HG03432 (cell line): ENCODE measurements around the gene CAPZB.
A peak's percentile ranks its signal among the peaks of the same experiment; 100 is the strongest.

ENCODE experiments used
- ATAC-seq: cut with Tn5 transposase; IDR thresholded peaks from one replicate; pipeline ENCODE4 v1.9.1; 2021; ENCODE audit warnings: mild to moderate bottlenecking, moderate library complexity; ENCODE audit not compliant: unreplicated experiment

Gene CAPZB

DNA sequence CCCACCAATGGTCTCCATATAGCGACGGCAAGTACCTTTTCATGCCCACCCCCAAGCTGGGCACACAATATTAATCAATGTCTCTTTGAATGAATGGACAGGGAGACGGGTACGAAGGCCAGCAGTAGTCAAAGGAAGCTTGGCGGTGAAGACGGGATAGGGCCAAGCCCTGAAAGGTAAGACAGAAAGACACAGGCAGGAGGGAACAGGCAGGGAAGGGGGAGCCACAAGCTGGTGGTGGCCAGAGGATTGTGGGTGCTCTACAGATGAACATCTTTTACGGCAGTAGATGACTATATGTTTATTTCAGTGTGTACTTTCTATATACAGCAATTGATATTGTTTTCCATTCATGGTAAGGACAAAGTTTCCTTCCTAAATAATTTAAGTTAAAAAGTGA, 16.3 kb downstream of the CAPZB start:
- peak; percentile 12 for ATAC-seq

DNA sequence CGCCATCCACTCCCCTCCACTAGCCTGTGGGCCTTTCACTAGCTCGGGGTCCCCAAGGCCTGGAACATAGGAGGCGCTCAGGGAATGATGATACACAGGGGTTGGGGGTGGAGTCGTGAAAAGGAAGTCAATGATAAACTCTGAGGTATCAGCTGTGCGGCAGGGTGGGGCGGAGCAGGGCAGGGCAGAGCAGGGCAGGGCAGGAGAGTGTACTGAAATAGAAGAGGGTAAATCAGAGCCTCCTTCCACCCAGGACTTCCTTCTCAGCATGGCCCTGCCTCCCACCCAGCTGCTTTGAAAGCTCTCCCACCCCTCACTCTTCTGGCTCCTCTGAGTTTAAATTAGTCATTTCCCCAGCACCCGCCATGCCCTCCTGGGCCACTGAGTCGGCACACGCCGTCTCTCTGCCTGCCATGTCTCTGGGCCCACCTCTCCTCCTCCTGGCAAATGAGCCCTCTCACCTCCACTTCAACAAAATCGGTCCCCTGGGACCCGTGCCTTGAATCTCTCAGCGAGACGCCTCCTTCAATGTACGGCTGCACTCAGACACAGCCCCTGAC, 16.9 kb downstream of the CAPZB start:
- ATAC-seq, result peak; percentile 69

DNA sequence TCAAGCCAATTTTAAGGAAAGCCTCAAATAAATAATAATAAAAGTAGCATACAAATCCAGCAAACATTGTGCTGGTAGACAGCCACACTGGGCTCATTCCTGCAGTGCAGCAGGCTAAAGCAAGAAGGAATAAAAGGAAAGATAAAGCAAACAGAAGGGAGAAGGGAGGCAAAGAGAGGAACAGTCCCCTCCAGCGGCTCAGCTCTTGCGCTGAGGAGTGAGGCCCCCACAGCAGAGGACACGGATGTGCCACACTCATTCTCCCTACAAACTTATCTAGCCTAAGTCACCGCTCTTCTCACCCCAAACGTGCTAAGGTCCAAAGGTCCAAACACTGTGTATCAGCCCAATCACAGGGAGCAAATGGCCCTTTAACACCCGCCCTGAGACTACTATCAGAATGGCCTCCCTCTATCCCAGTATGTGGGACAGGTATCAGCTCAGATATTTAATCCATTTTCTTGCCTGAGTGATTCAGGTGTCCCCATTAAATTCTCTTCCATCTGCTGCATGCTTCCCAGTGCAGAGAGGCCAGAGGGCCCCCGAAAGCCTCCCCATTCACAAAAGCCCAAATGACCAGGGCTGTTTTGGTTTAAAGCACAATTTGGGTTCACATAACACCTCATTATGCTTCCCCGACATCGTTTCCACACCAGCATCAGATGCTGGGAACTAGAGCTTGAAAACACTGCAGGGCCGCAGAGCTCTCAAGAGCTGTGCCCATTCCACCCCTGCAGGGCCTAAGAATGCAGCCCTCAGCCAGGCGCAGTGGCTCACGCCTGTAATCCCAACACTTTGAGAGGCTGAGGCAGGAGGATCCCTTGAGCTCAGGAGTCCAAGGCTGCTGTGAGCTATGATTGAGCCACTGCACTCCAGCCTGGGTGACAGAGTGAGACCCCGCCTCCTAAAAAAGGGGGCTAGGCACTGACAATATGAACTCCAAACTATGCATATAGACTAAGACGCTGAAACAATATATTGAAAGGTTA, 17.8 kb downstream of the CAPZB start:
- no peak for ATAC-seq

DNA sequence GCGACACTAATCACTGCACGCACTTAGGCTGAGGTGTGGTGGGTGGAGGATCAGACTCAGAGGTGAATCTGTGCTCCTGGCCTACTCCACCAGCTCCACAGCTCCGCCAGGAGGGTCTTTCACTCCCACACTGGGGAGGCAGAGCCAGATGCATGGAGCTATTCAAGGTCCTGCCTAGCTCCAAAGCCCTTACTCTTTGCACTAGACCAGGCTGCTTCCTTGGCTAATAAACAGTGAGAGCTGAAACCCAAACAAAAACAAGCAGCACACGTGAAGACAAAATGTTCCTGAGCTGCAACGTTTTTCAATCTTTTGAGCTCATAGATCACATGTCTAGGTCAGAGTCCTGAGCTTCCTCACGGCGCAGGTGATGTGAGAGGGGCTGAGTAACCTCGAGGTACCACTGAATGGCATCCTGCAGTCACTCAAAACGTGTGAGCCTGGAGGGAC, 19.2 kb downstream of the CAPZB start:
- ATAC-seq, result no peak

DNA sequence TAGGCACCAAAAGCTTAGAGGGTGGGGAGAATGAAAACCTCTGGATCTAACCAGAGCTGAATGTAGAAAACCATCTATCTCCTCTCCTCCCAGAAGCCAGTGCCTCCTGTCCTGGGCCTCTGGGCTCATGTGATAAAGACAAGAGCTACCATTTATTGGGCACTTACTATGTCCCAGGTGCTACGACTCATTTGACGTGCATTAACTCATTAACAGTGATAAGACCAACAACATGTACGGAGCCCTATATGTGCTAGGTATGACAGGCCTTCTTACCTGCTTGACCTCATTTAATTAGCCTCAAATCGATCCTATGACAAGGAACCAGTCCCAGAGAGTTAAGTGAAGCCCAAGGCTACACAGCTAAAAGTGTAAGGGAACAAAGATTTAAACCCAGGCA, 19.7 kb downstream of the CAPZB start:
- no peak for ATAC-seq

DNA sequence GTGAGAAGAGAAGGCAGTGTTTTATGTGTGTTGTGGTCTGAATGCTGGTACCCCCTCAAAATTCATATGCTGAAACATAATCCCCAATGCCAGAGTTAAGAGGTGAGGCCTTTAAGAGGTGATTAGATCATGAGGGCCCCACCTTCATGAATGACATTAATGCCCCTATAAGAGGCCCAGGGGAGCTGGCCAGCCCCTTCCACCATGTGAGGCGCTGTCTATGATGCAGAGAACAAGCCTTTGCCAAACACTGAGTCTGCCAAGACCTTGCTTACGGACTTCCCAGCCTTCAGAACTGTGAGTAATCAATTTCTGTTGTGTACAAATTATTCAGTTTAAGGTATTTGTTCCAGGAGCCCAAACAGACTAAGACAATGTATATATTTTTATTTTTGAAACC, 20.2 kb downstream of the CAPZB start:
- no peak for ATAC-seq

DNA sequence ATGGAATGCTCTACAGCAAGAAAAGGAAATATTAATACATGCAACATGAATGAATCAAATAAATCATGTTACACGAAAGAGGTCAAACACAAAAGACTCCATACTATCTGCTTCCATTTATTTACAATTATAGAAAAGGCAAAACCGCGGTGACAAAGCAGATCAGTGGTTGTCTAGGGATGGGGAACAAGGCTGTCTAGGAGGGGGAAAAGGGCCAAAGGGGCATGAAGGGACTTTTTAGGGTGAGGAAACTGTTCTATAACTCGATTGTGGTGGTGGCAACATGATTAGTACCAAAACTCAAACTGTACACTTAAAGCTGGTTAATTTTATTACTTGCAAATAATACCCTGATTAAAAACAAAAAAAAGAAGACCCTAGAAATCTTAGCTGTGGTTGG, 20.6 kb downstream of the CAPZB start:
- no peak for ATAC-seq

DNA sequence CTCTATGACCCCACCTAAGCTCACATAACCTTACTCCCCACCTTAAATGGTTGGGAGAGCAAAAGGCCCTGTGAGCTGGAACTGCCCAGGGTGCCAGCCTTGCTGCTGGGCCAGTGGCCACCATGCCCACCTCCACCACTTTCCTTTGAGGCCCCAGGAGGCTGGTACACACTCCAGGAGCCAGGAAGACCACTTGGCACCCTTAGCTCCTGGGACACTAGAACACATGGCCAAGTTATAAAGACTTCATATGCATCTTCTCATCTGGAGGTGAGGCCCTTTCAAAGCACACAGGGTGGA, 21.9 kb downstream of the CAPZB start:
- ATAC-seq, result no peak

DNA sequence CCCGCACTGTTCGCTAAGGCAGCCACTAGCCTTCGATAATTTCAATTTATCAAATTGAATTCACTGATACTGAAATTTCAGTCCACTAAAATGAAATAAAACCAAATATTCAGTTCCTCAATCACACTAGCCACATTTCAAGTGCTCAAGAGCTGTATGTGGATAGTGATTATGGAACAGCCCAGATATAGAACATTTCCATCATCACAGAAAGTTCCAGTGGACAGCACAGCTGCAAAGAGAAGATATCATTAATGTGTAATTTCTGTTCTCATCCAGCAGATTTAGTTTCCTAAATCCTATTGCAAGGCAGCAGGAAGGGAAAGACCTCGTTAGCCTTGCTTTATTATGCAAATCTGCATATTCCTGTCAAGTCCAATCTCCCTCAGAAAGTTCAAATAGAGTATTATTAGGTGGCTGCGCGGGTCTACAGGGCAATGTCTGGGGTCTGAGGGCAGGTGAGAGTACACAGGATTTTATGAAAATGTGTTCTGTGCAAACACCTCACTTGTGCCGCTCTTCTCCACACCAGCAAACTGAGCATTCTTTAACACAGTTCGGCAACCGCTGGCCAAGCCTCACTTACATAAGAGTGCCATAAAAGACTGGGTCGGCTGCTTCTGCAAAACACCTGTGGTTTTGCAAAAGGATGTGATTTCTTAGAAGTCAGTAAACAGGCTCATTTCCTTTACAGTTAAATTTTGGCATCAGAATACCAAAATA, 22.4 kb downstream of the CAPZB start:
- ATAC-seq, result peak; percentile 43

DNA sequence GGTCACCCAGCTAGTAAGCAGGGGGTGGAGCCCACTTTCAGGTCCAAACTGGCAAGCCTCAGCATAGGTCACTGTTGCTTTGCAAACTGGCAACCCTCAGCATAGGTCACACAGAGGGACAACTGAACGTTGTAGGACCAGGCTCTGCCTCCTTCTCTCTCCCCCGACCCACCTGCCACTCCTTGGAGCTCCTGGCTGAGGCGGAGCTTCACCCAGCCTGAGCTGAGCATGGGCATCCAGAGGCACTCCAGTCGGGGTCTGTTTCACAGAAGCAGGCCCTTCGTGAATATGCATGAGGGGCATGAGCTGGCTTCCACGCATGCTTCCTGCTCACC, 24.2 kb downstream of the CAPZB start:
- no peak for ATAC-seq

DNA sequence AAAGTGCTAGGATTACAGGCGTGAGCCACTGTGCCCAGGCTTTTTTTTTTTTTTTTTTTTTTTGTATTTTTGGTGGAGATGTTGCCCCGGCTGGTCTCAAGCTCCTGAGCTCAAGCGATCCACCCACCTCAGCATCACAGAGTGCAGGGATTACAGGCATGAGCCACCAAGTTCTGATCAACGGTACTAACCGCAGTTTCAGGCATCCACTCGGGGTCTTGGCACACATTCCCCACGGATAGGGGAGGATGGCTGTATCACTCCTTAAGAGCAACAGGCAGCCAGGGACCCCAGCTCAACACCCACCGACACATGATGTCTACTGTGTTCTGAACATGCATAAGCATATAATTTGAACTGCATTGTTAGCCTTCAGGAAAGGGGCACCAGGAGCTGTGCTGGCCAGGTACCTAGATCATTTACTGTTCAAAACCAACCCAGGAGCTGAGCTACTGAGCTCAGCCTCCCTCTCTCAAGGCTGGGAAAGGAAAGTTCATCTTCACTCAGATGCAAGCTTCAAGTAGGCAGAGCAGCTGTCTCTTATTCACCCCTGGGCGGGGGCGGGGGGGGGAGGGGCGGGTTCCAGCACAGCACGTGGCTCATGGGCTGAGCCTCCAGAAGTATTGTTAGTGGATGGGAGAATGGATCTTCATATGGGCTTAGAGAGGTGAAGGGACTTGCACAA, 24.7 kb downstream of the CAPZB start:
- no peak for ATAC-seq

DNA sequence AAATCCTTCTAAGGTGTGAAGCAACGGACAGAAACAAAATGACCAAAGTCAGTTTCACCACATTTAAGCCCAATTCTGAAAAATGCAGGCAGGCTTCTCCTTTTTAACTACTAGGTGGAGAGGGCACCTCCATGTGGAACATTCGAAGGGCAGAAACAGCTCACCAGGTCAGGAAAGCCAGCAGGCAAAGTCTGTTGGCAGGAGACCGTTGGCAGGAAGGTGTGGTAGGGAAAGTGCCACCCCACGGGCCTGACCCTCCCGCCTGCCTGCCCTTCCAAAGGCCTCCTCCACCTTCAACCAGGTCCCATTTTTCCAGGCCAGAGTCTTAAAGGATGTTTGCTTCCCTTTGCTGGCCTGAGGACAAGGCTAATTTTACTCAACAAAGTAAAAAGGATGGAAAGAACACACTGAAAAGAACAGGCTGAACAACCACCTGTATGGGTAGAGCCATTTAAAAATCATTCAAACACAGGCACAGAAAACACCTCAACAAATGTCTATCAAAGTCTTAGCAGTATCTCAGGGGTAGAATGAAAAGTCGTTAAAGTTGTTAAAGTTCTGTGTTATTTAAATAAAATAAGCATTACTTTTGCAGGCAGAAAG, 26.4 kb downstream of the CAPZB start:
- no peak for ATAC-seq

DNA sequence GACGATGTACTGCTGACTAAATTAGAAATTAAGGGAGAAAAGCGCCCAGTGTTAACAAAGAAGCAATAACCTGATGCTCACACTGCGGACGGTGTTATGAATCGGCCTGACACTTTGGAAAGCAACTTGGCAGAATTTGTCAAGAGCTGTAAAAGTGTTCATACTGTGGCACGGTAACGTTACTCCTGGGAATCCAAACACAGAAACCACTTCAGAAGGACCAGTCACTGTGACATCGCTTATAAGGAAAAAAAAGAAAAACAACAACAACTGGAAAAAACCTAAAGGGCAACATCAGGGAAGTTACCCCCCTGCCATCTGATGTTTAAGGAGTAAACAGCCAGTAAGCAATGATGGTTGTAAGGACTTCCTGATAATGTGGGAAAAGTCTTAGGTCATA, 27.7 kb downstream of the CAPZB start:
- no peak for ATAC-seq

DNA sequence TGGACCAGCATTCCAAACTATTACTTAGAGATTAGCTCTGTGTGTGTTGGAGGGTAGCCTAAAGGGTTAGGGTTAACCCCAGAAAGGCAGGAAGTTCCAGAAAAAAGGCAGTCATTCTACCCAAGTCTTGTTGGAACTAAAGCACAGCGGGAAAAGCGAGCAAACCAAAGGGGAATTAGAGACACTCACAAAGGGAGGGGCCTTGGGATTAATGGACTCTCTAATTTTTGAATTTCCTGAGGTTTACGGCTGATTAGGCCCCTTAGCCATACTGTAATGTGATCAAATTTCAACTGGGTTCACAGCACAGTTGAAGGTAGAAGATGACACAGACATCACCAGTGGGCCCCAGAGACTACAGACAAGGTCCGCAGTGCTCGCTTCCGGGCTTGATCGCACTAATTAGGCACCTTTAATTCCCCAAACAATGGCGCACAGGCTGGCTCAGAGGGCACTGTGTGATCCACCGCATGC, 28.3 kb downstream of the CAPZB start:
- ATAC-seq, result no peak

DNA sequence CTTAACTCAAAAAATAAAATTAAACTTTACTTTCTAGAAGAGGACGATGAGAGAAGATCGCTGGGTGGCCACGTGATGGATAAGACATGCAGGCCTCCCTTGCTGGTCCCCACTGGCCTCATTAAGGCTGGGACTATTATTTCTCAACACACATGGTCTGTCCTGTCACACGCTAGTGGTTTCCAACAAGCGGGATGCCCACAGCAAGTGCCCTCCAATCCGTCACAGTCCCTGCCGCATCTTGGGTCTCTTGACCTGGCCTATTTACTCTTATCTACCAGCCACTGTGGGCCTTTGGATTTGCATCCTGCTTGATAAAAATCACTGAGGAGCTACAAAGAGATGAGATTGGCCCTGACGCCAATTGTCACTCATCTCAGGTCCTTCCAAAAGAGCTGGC, 30.0 kb downstream of the CAPZB start:
- ATAC-seq, result no peak

DNA sequence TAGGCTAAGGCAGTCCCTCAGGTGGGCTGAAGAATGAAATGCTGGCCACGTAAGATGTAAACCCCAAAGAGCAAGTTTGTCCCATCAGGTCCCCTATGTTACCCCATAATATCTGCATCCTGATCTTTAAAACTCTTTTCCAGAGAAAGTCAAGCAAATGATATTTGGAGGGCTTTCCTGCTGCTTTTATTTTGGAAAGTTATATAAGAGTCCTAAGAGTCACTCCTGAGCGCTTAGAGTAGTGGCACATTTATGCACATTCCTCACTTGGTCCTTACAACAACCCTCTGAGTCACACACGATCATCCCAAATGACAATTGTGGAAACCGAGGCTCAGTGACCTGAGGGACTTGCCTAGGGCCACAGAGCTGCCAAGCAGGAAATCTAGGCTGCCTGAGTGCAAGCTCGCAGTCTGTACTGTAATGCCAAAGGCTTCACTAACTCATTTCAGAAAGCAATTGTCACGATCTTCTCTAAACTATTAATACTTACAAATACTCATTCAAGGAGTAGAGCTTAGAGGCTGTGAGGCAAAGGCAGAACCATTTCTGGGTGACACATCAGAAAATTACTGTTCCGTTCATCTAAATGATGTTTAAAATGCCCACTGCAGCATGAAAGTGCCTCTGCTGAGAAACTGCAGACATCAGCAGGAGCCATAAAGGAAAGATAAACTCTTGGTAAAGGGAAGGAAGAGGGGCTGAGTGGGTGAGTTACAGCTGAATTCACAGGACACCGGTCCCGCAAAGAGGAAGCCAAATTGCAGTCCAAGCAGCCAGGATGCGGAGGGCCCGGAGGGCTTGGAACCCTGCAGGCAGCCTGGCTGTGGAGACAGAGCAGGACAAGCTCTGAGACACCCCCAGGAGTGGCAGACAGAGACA, 30.8 kb downstream of the CAPZB start:
- no peak for ATAC-seq

DNA sequence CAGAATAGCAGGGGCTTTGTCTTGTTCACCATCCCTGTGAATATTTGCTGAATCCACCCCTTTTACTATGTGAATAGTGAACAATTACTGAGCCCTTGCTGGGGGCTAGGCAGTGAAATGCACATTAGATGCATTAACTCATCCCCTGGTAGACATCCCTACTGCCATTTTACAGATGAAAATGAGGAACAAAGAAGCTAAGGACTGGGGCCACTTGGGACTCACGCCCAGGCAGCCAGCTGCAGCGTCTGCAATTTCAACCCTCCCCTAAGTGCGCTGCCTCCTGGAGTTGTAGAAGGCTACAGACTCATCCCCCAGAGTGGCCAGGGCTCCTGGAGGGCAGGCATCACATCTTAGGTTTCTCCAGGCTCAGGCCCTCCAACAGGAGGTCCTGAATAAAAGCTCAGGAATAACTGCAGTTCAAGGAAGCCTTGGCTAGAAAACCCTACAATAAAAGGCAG, 31.6 kb downstream of the CAPZB start:
- no peak for ATAC-seq

DNA sequence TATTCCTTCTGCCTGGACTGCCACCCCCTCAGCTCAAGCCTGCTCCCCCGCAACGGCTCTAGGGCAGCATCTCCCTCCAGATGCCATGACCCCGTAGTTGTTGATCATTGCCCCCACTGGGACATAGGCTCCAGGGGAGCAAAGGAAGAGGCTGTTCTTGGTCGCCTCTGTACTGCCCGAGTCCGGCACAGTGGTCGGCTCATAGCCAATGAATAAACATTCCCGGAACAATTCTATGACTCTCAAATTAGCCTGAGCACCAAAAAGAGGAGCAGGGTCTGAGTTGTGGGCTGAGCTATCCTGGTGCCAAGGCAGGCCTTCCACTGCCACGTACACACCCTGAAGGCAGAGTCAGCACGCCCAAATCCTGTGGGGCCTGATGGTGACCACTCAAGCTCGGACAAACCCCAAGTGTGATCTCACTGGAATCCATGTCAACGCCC, 33.1 kb downstream of the CAPZB start:
- no peak for ATAC-seq

DNA sequence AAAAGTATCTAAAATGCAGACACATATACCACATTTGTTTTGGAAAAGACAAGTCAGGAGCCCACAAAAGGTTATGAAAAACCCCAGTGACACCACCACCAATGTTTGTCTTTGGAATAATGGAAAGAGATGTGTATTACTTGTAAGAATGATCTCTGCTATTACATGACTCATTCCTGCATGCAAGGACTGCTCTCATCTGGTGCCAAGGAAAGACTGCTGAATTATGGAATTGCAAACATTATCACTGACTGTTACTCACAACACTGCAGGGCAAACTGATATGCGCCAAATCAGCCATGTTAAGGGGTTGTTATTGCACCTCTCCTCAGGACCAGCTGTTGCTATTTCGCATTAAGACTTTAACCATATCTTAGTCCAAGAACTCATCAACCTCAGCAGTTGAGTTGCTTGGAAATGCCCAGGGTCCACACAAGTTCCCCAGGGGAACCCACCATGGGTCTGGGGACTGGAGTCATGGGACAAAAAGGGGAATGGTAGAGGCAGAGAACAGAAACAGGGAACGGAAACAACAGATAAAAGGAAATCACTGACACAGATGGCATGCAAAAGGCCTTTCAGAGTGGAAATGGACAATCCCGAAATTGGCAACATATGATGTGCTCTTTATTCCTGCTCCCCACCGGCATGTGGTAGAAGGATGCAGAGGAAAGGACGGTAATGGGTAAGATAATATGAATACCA, 34.4 kb downstream of the CAPZB start:
- no peak for ATAC-seq
